Measurements from ENCODE around the gene WSCD2. TPM values are rescaled to one million over a fixed set of nuclear protein-coding genes. Genes with fewer than 3 reads are reported as not detected.

The WSCD2 gene
- total RNA-seq, 2 donors from 2014 or later = 0.26 to 1.3 TPM

GRCh38 chr12:108099778-108100489 lies 29.2 kb upstream of the WSCD2 start:
- H3K36me3 ChIP-seq (replicated peaks in 1 of 2; ENCODE audit: insufficient read depth in 1 of 2, low read depth in 2 of 2) = no peaks in the 10 kb centered on the region
- intact Hi-C loops (cut with DNase I) = no loop called here
- DNase-seq = no peak
- H3K27ac ChIP-seq = no peak overlapping the region
- TF ChIP-seq CTCF (IDR thresholded peaks at IDR 0.05) = no peak
- no peak for TF ChIP-seq POLR2A (IDR thresholded peaks at IDR 0.05)
- H3K27me3 ChIP-seq = no peaks in the 10 kb centered on the region
- 26 to 44% methylated on average over 3 to 4 of the region's 4 CpGs for WGBS, 2 donors
- no peaks in the 10 kb centered on the region for H3K9me3 ChIP-seq
- no peak for ATAC-seq
- H3K4me1 ChIP-seq = no peaks in the 10 kb centered on the region
- H3K4me3 ChIP-seq = no peak overlapping the region

- no peak for ATAC-seq
- 40 to 53% methylated on average over 3 of the region's 3 CpGs for WGBS, 2 donors
- H3K27ac ChIP-seq = no peak overlapping the region
- H3K36me3 ChIP-seq (replicated peaks in 1 of 2; ENCODE audit: insufficient read depth in 1 of 2, low read depth in 2 of 2) = no peaks in the 10 kb centered on the region
- H3K4me1 ChIP-seq = no peaks in the 10 kb centered on the region
- DNase-seq = no peak
- H3K27me3 ChIP-seq = no peaks in the 10 kb centered on the region
- no peak for TF ChIP-seq CTCF (IDR thresholded peaks at IDR 0.05)
- no peaks in the 10 kb centered on the region for H3K9me3 ChIP-seq
- intact Hi-C loops (cut with DNase I) = no loop called here
- no peak overlapping the region for H3K4me3 ChIP-seq
Measured at GRCh38 chr12:108101605-108102175, 27.4 kb upstream of the WSCD2 start.

GRCh38 chr12:108102363-108102762 lies 26.7 kb upstream of the WSCD2 start:
- no peak for TF ChIP-seq POLR2A (IDR thresholded peaks at IDR 0.05)
- DNase-seq (no peak), ATAC-seq (no peak)
- no peak overlapping the region for H3K4me3 ChIP-seq
- H3K27me3 ChIP-seq = no peaks in the 10 kb centered on the region
- intact Hi-C loops (cut with DNase I) = no loop called here
- H3K4me1 ChIP-seq = no peaks in the 10 kb centered on the region
- no peaks in the 10 kb centered on the region for H3K36me3 ChIP-seq (replicated peaks in 1 of 2; ENCODE audit: insufficient read depth in 1 of 2, low read depth in 2 of 2)
- WGBS, 2 donors = 0 to 63% methylated on average over 1 of the region's 1 CpG
- H3K9me3 ChIP-seq = no peaks in the 10 kb centered on the region
- H3K27ac ChIP-seq = no peak overlapping the region

GRCh38 chr12:108103087-108103486 lies 26.0 kb upstream of the WSCD2 start:
- no peak for TF ChIP-seq CTCF (IDR thresholded peaks at IDR 0.05)
- TF ChIP-seq POLR2A (IDR thresholded peaks at IDR 0.05) = no peak
- Histone ChIP-seq H3K36me3 (replicated peaks in 1 of 2; ENCODE audit: insufficient read depth in 1 of 2, low read depth in 2 of 2) (no peaks in the 10 kb centered on the region), H3K9me3 (no peaks in the 10 kb centered on the region), H3K27me3 (no peaks in the 10 kb centered on the region), H3K4me1 (no peaks in the 10 kb centered on the region), H3K4me3 (no peak overlapping the region), H3K27ac (no peak overlapping the region)
- DNase-seq (no peak), ATAC-seq (no peak)
- intact Hi-C loops (cut with DNase I) = no loop called here

- Histone ChIP-seq H3K27ac (no peak overlapping the region), H3K27me3 (no peaks in the 10 kb centered on the region), H3K4me3 (no peak overlapping the region), H3K9me3 (no peaks in the 10 kb centered on the region), H3K36me3 (replicated peaks in 1 of 2; ENCODE audit: insufficient read depth in 1 of 2, low read depth in 2 of 2) (no peaks in the 10 kb centered on the region), H3K4me1 (no peaks in the 10 kb centered on the region)
- intact Hi-C loops (cut with DNase I) = no loop called here
- WGBS, 2 donors = 60 to 69% methylated on average over 3 of the region's 3 CpGs
- ATAC-seq (no peak), DNase-seq (no peak)
- TF ChIP-seq POLR2A (IDR thresholded peaks at IDR 0.05) (no peak), CTCF (IDR thresholded peaks at IDR 0.05) (no peak)
Measured at GRCh38 chr12:108103517-108103916, 25.6 kb upstream of the WSCD2 start.

Measured in body of pancreas (tissue), 4 donors.